GM13976 (cell line): ENCODE measurements around the gene TRMT11.

ENCODE experiments used
- DNase-seq: peaks from one replicate; pipeline ENCODE4 v3.0.0; 2012; ENCODE audit warnings: low spot score
- in situ Hi-C: fragments of 300-500 bp; cut with MboI; formaldehyde crosslinking; loops from one replicate; pipeline ENCODE4 v1.12.0; 2022; ENCODE audit warnings: low sequenced_read_pairs, mixed read lengths, inconsistent platforms; ENCODE audit not compliant: unreplicated experiment
- TF ChIP-seq, protein P1 (sequence below): IDR thresholded peaks from 2 replicates; pipeline ENCODE4 v1.5.1; 2012; ENCODE audit warnings: borderline replicate concordance, mild to moderate bottlenecking; ENCODE audit not compliant: insufficient read depth; ENCODE audit errors: extremely low read depth, missing control alignments, control extremely low read depth

The TRMT11 gene

DNA sequence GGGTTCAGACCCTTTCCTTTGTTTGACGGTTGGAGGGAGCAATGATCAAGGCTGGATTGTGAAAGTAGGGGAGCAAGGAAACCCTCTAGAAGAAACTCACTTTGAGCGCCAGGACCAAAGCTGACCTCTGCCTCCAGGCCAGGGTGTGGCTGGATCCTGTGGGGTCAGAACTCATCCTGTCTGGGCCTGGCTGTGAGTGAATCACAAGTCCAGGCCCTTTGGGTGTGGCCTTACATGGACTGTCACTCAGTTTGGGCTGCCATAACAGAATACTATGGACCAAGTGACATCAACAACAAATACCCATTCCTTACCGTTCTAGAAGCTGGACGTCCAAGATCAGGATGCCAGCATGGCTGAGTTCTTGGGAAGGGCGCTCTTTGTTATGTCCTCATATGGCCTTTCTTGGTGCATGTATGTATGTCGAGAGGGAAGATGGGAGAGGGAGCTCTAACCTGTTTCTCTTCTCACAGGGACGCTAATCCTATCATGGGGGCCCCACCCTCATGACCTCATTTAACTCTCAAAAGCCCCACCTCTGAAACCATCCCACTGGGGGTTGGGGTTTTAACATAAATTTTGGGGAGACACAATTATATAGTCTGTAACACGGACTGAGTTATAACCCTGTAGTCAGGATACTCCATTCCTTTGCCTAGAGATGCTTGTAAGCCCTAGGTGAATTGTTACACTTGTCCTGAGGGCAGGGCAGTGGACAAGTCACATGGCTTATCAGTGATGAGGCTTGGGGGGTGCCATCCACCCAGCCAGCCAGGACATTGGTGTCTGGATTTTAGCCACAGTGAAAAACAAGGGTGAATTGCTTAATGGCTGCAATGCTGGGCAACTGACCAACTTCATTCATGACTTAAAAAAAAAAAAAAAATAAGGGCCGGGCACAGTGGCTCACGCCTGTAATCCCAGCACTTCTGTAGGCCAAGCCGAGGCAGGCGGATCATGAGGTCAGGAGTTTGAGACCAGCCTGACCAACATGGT lies 80.0 kb downstream of the TRMT11 start:
- TF ChIP-seq, protein P1, sequence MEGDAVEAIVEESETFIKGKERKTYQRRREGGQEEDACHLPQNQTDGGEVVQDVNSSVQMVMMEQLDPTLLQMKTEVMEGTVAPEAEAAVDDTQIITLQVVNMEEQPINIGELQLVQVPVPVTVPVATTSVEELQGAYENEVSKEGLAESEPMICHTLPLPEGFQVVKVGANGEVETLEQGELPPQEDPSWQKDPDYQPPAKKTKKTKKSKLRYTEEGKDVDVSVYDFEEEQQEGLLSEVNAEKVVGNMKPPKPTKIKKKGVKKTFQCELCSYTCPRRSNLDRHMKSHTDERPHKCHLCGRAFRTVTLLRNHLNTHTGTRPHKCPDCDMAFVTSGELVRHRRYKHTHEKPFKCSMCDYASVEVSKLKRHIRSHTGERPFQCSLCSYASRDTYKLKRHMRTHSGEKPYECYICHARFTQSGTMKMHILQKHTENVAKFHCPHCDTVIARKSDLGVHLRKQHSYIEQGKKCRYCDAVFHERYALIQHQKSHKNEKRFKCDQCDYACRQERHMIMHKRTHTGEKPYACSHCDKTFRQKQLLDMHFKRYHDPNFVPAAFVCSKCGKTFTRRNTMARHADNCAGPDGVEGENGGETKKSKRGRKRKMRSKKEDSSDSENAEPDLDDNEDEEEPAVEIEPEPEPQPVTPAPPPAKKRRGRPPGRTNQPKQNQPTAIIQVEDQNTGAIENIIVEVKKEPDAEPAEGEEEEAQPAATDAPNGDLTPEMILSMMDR: no peak
- in situ Hi-C loops: no loop called here
- no peak for DNase-seq

- TF ChIP-seq, protein P1: no peak
- DNase-seq: no peak
- in situ Hi-C loops: no loop called here
These were observed 80.7 kb downstream of the TRMT11 start for GRCh38 chr6:126067073-126067472.

GRCh38 chr6:126069449-126069848 lies 83.1 kb downstream of the TRMT11 start:
- no peak for DNase-seq
- in situ Hi-C loops: no loop called here
- TF ChIP-seq, protein P1: no peak

GRCh38 chr6:126071000-126071647 lies 84.8 kb downstream of the TRMT11 start:
- TF ChIP-seq, protein P1: no peak
- DNase-seq: no peak
- in situ Hi-C loops: no loop called here

- DNase-seq: no peak
- TF ChIP-seq, protein P1: no peak
- in situ Hi-C loops: no loop called here
These were observed 85.8 kb downstream of the TRMT11 start for GRCh38 chr6:126072172-126072571.

GRCh38 chr6:126072834-126073233 lies 86.5 kb downstream of the TRMT11 start:
- DNase-seq: no peak
- in situ Hi-C loops: no loop called here
- TF ChIP-seq, protein P1: no peak
